HG03060 (cell line): Measurements from ENCODE around the gene RPS6KC1.
"Not testable (repeated sequence)": the region's sequence is repeated elsewhere in the genome, so short reads cannot be mapped to it uniquely, and the experiment has no call there.

Experiments
- ATAC-seq: cut with Tn5 transposase; IDR thresholded peaks from one replicate; pipeline ENCODE4 v1.9.1; 2021; ENCODE audit warnings: low read depth, moderate number of reproducible peaks; ENCODE audit not compliant: unreplicated experiment

Gene RPS6KC1

DNA sequence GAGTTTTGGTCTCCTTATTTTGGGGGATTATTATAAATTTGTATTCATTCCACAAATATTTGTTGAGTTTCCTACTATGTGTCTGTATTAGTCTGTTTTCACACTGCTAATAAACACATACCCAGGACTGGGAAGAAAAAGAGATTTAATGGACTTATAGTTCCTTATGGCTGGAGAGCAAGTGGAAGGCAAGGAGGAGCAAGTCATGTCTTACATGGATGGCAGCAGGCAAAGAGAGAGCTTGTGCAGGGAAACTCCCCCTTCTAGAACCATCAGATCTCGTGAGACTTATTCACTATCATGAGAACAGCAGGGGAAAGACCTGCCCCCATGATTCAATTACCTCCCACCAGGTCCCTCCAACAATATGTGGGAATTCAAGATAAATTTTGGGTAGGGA, 267.4 kb downstream of the RPS6KC1 start:
- not testable (repeated sequence) for ATAC-seq

GRCh38 chr1:213320191-213320870, 269.3 kb downstream of the RPS6KC1 start:
- ATAC-seq = no peak
